ENCODE measurements around the gene POU2F2. TPM values are rescaled to one million over a fixed set of nuclear protein-coding genes. Genes with fewer than 3 reads are reported as not detected.

POU2F2 gene
- total and polyA plus RNA-seq, 2 donors (not counting 3 experiments of a cell fraction or from before 2014, with no cell fraction given) = 4.0 to 4.1 TPM

GRCh38 chr19:42093926-42094325 lies 38.3 kb downstream of the POU2F2 start:
- TF ChIP-seq JUN (IDR thresholded peaks at IDR 0.05; ENCODE audit: borderline replicate concordance, insufficient read depth, insufficient read length, low read depth) = no peak
- no peak for TF ChIP-seq FOS (IDR thresholded peaks at IDR 0.05; ENCODE audit: borderline replicate concordance, insufficient read depth, low read length)
- TF ChIP-seq POLR2A (IDR thresholded peaks at IDR 0.05; ENCODE audit: low read depth, low read length) = no peak
- no peak for TF ChIP-seq EZH2 (IDR thresholded peaks at IDR 0.05; ENCODE audit: borderline replicate concordance, low read depth, low read length, severe bottlenecking)
- TF ChIP-seq GATA2 (IDR thresholded peaks at IDR 0.05; ENCODE audit: insufficient read depth, insufficient read length, low read depth, low read length) = no peak
- Histone ChIP-seq H4K20me1 (replicated peaks; ENCODE audit: control insufficient read depth, extremely low read depth, insufficient read depth, low read length) (no peaks in the 10 kb centered on the region), H3K4me2 (ENCODE audit: insufficient read depth, low read length) (no peak overlapping the region), H3K9me1 (replicated peaks; ENCODE audit: control insufficient read depth, extremely low read depth, insufficient read depth, low read length) (no peaks in the 10 kb centered on the region), H3K36me3 (ENCODE audit: control insufficient read depth in 2 of 2, extremely low read depth in 1 of 2, insufficient read depth in 2 of 2, low read length in 2 of 2) (no peaks in the 10 kb centered on the region), H3K9me3 (replicated peaks; ENCODE audit: control insufficient read depth, insufficient read depth, low read length) (no peaks in the 10 kb centered on the region), H3K79me2 (ENCODE audit: control insufficient read depth, insufficient read depth, low read length) (no peaks in the 10 kb centered on the region), H3K27ac (ENCODE audit: insufficient read depth, low read depth, low read length) (no peak overlapping the region), H3K4me3 (replicated peaks in 1 of 3; ENCODE audit: insufficient read depth in 1 of 3, low read depth in 1 of 3, low read length in 3 of 3) (no peak overlapping the region), H2AFZ (ENCODE audit: low read depth, low read length) (no peak overlapping the region), H3K9ac (replicated peaks; ENCODE audit: extremely low read depth, insufficient read depth, low read length) (no peak overlapping the region), H3K4me1 (ENCODE audit: control insufficient read depth, extremely low read depth, insufficient read depth, low read length) (peaks cover 18% of the 10 kb centered on the region), H3K27me3 (ENCODE audit: control insufficient read depth in 2 of 2, insufficient read depth in 2 of 2, low read length in 2 of 2) (no peaks in the 10 kb centered on the region)
- ChIA-PET CTCF (interaction anchor here (1.1 to 1.9 kb wide), 2 partner anchors 12 to 20 kb away, joined by 4 to 6 read pairs; no protein-coding TSS in a partner anchor), POLR2A (no interaction called here)
- FAIRE-seq = peak; percentile 83
- intact Hi-C loops (cut with micrococcal nuclease) (loop anchor here (2.0 kb wide), 1 partner anchor 135 kb away; the partner anchor contains the start of gene RABAC1), dilution Hi-C loops (cut with MboI; ENCODE audit: extremely low pct_ligation_motif_present, low sequenced_read_pairs) (no loop called here)
- peak; percentile 21 for DNase-seq (ENCODE audit: low read depth, low spot score)
- no TSS peak for BruUV-seq (replicated peaks)

- Histone ChIP-seq H3K9ac (replicated peaks; ENCODE audit: extremely low read depth, insufficient read depth, low read length) (no peak overlapping the region), H3K9me1 (replicated peaks; ENCODE audit: control insufficient read depth, extremely low read depth, insufficient read depth, low read length) (no peaks in the 10 kb centered on the region), H2AFZ (ENCODE audit: low read depth, low read length) (no peak overlapping the region), H3K27me3 (ENCODE audit: control insufficient read depth in 2 of 2, insufficient read depth in 2 of 2, low read length in 2 of 2) (no peaks in the 10 kb centered on the region), H3K4me1 (ENCODE audit: control insufficient read depth, extremely low read depth, insufficient read depth, low read length) (peaks cover 22% of the 10 kb centered on the region), H4K20me1 (replicated peaks; ENCODE audit: control insufficient read depth, extremely low read depth, insufficient read depth, low read length) (no peaks in the 10 kb centered on the region), H3K4me3 (replicated peaks in 1 of 3; ENCODE audit: insufficient read depth in 1 of 3, low read depth in 1 of 3, low read length in 3 of 3) (no peak overlapping the region), H3K79me2 (ENCODE audit: control insufficient read depth, insufficient read depth, low read length) (no peaks in the 10 kb centered on the region), H3K36me3 (ENCODE audit: control insufficient read depth in 2 of 2, extremely low read depth in 1 of 2, insufficient read depth in 2 of 2, low read length in 2 of 2) (no peaks in the 10 kb centered on the region), H3K27ac (ENCODE audit: insufficient read depth, low read depth, low read length) (no peak overlapping the region), H3K4me2 (ENCODE audit: insufficient read depth, low read length) (no peak overlapping the region), H3K9me3 (replicated peaks; ENCODE audit: control insufficient read depth, insufficient read depth, low read length) (no peaks in the 10 kb centered on the region)
- dilution Hi-C loops (cut with MboI; ENCODE audit: extremely low pct_ligation_motif_present, low sequenced_read_pairs) (no loop called here), intact Hi-C loops (cut with micrococcal nuclease) (loop anchor here (2.0 kb wide), 1 partner anchor 135 kb away; the partner anchor contains the start of gene RABAC1)
- POLR2A ChIA-PET = interaction anchor here (0.6 kb wide), 1 partner anchor 216 kb away, joined by 4 read pairs; no protein-coding TSS in a partner anchor
- no TSS peak for BruUV-seq (replicated peaks)
- TF ChIP-seq POLR2A (IDR thresholded peaks at IDR 0.05; ENCODE audit: low read depth, low read length) (no peak), CTCF (IDR thresholded peaks at IDR 0.05; ENCODE audit: extremely low read depth in 1 of 2, insufficient read depth in 1 of 2, low read depth in 1 of 2, low read length in 2 of 2) (no peak), POLR2AphosphoS5 (IDR thresholded peaks at IDR 0.05; ENCODE audit: insufficient read depth, low read depth, low read length) (no peak), MAX (IDR thresholded peaks at IDR 0.05; ENCODE audit: insufficient read depth, insufficient read length) (no peak), FOS (IDR thresholded peaks at IDR 0.05; ENCODE audit: borderline replicate concordance, insufficient read depth, low read length) (no peak), EZH2 (IDR thresholded peaks at IDR 0.05; ENCODE audit: borderline replicate concordance, low read depth, low read length, severe bottlenecking) (no peak), MYC (IDR thresholded peaks at IDR 0.05; ENCODE audit: low read depth, low read length) (no peak), GATA2 (IDR thresholded peaks at IDR 0.05; ENCODE audit: insufficient read depth, insufficient read length, low read depth, low read length) (no peak)
- no peak for FAIRE-seq
- CTCF ChIA-PET = interaction anchor here (1.1 to 1.9 kb wide), 2 partner anchors 12 to 20 kb away, joined by 4 to 6 read pairs; no protein-coding TSS in a partner anchor
- no peak for DNase-seq (ENCODE audit: low read depth, low spot score)
Observed at GRCh38 chr19:42093505-42093904, 38.7 kb downstream of the POU2F2 start.
